ENCODE measurements around the gene PIK3CB. TPM values are rescaled to one million over a fixed set of nuclear protein-coding genes. Genes with fewer than 3 reads are reported as not detected.

The PIK3CB gene
- total RNA-seq, 1 experiment from 2014 or later: 73.9 TPM

- POLR2A ChIA-PET: no interaction called here
- no peak for DNase-seq (ENCODE audit: low read depth, low spot score)
- H3K36me3 ChIP-seq (ENCODE audit: control insufficient read depth, insufficient read depth, low read length): peaks cover 10% of the 10 kb centered on the region; the same call in 1 of the 2 replicates
- intact Hi-C loops (cut with micrococcal nuclease; ENCODE audit: unreplicated experiment) (no loop called here), in situ Hi-C loops (cut with HindIII; ENCODE audit: low pct_unique_long_range_greater_than_20kb, low sequenced_read_pairs) (no loop called here)
- H3K4me1 ChIP-seq (ENCODE audit: control insufficient read depth, insufficient read depth, low read length): no peaks in the 10 kb centered on the region
- no peak overlapping the region for H3K4me3 ChIP-seq (ENCODE audit: low read depth in 2 of 2, low read length in 2 of 2)
- H3K9me3 ChIP-seq (ENCODE audit: control insufficient read depth, insufficient read depth, low read depth, low read length): no peaks in the 10 kb centered on the region
- TF ChIP-seq SIN3A (IDR thresholded peaks at IDR 0.05; ENCODE audit: borderline replicate concordance, insufficient read depth, low read depth, low read length) (no peak), POLR2AphosphoS5 (IDR thresholded peaks at IDR 0.05; ENCODE audit: low read depth, low read length) (no peak), TCF7L2 (IDR thresholded peaks at IDR 0.05; ENCODE audit: low read depth, low read length) (no peak), CTCF (IDR thresholded peaks at IDR 0.05) (no peak)
- TF ChIP-seq, protein P1, sequence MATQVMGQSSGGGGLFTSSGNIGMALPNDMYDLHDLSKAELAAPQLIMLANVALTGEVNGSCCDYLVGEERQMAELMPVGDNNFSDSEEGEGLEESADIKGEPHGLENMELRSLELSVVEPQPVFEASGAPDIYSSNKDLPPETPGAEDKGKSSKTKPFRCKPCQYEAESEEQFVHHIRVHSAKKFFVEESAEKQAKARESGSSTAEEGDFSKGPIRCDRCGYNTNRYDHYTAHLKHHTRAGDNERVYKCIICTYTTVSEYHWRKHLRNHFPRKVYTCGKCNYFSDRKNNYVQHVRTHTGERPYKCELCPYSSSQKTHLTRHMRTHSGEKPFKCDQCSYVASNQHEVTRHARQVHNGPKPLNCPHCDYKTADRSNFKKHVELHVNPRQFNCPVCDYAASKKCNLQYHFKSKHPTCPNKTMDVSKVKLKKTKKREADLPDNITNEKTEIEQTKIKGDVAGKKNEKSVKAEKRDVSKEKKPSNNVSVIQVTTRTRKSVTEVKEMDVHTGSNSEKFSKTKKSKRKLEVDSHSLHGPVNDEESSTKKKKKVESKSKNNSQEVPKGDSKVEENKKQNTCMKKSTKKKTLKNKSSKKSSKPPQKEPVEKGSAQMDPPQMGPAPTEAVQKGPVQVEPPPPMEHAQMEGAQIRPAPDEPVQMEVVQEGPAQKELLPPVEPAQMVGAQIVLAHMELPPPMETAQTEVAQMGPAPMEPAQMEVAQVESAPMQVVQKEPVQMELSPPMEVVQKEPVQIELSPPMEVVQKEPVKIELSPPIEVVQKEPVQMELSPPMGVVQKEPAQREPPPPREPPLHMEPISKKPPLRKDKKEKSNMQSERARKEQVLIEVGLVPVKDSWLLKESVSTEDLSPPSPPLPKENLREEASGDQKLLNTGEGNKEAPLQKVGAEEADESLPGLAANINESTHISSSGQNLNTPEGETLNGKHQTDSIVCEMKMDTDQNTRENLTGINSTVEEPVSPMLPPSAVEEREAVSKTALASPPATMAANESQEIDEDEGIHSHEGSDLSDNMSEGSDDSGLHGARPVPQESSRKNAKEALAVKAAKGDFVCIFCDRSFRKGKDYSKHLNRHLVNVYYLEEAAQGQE (IDR thresholded peaks at IDR 0.05; ENCODE audit: insufficient read depth in 1 of 2, low read depth in 2 of 2, low read length in 1 of 2): no peak
- no peaks in the 10 kb centered on the region for H3K27me3 ChIP-seq (ENCODE audit: control insufficient read depth, insufficient read depth, low read length)
- H3K27ac ChIP-seq (ENCODE audit: low read length): no peak overlapping the region
- BruUV-seq (replicated peaks): no TSS peak
- no peak for ATAC-seq
- CTCF ChIA-PET: interaction anchor here (0.6 kb wide), 1 partner anchor 219 kb away, joined by 3 read pairs; no protein-coding TSS in a partner anchor
These were observed 117.4 kb downstream of the PIK3CB start for GRCh38 chr3:138717348-138717747.

DNA sequence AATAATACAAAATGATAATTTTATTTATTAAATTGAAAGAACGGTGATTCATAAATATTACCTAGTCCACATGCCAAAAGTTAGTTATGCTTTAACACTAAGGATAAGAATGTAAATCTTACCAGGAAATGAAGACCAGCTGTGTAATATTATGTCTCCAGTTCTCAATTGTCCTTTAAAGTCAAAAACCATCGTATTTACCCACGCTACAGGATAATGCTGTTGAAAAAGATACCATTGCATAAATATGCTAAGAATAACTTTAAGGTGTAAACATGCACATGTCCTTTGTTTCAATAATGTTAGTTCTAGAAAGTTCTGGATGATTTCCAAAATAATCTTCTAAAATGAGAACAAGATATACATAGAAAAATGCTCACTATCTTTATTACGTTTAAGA is 122.6 kb downstream of the PIK3CB start:
- H3K9me3 ChIP-seq (ENCODE audit: control insufficient read depth, insufficient read depth, low read depth, low read length): no peaks in the 10 kb centered on the region
- ATAC-seq (no peak), DNase-seq (ENCODE audit: low read depth, low spot score) (no peak)
- H3K27me3 ChIP-seq (ENCODE audit: control insufficient read depth, insufficient read depth, low read length): no peaks in the 10 kb centered on the region
- no peaks in the 10 kb centered on the region for H3K4me1 ChIP-seq (ENCODE audit: control insufficient read depth, insufficient read depth, low read length)
- intact Hi-C loops (cut with micrococcal nuclease; ENCODE audit: unreplicated experiment) (no loop called here), in situ Hi-C loops (cut with HindIII; ENCODE audit: low pct_unique_long_range_greater_than_20kb, low sequenced_read_pairs) (no loop called here)
- BruUV-seq (replicated peaks): no TSS peak
- ChIA-PET CTCF (interaction anchor here (1.6 kb wide), 1 partner anchor 211 kb away, joined by 3 read pairs; no protein-coding TSS in a partner anchor), POLR2A (no interaction called here)
- peaks cover 12% of the 10 kb centered on the region; the same call in 1 of the 2 replicates for H3K36me3 ChIP-seq (ENCODE audit: control insufficient read depth, insufficient read depth, low read length)
- H3K4me3 ChIP-seq (ENCODE audit: low read depth in 2 of 2, low read length in 2 of 2): no peak overlapping the region
- no peak for TF ChIP-seq TCF7L2 (IDR thresholded peaks at IDR 0.05; ENCODE audit: low read depth, low read length)
- no peak for TF ChIP-seq POLR2AphosphoS5 (IDR thresholded peaks at IDR 0.05; ENCODE audit: low read depth, low read length)
- TF ChIP-seq SIN3A (IDR thresholded peaks at IDR 0.05; ENCODE audit: borderline replicate concordance, insufficient read depth, low read depth, low read length): no peak
- no peak overlapping the region for H3K27ac ChIP-seq (ENCODE audit: low read length)

DNA sequence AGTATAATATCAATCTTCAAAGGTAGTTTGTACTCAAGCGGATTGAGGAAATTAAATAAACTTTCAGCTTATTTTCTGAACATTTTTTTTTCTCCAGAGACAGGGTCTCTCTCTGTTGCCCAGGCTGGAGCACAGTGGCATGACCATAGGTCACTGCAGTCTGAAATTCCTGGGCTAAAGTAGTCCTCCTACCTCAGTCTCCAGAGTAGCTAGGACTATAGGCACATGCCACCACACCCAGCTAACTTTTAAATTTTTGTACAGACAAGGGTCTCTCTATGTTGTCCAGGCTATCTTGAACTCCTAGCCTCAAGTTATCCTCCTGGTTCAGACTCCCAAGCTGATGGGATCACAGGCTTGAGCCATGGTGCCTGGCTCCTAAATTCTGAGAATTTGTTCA is 129.1 kb downstream of the PIK3CB start:
- H3K27ac ChIP-seq (ENCODE audit: low read length): no peak overlapping the region
- intact Hi-C loops (cut with micrococcal nuclease; ENCODE audit: unreplicated experiment) (no loop called here), in situ Hi-C loops (cut with HindIII; ENCODE audit: low pct_unique_long_range_greater_than_20kb, low sequenced_read_pairs) (no loop called here)
- H3K4me1 ChIP-seq (ENCODE audit: control insufficient read depth, insufficient read depth, low read length): no peaks in the 10 kb centered on the region
- no peak; the same call in 1 of the 2 replicates for ATAC-seq
- CTCF ChIA-PET: interaction anchor here (0.6 kb wide), 1 partner anchor 210 kb away, joined by 3 read pairs; no protein-coding TSS in a partner anchor
- H3K36me3 ChIP-seq (ENCODE audit: control insufficient read depth, insufficient read depth, low read length): peaks cover 5% of the 10 kb centered on the region; the same call in 1 of the 2 replicates
- BruUV-seq (replicated peaks): no TSS peak
- TF ChIP-seq SIN3A (IDR thresholded peaks at IDR 0.05; ENCODE audit: borderline replicate concordance, insufficient read depth, low read depth, low read length) (no peak), CTCF (IDR thresholded peaks at IDR 0.05) (no peak), POLR2AphosphoS5 (IDR thresholded peaks at IDR 0.05; ENCODE audit: low read depth, low read length) (no peak)
- TF ChIP-seq, protein P1 (IDR thresholded peaks at IDR 0.05; ENCODE audit: insufficient read depth in 1 of 2, low read depth in 2 of 2, low read length in 1 of 2): no peak
- H3K27me3 ChIP-seq (ENCODE audit: control insufficient read depth, insufficient read depth, low read length): no peaks in the 10 kb centered on the region
- no peaks in the 10 kb centered on the region for H3K9me3 ChIP-seq (ENCODE audit: control insufficient read depth, insufficient read depth, low read depth, low read length)
- no peak overlapping the region for H3K4me3 ChIP-seq (ENCODE audit: low read depth in 2 of 2, low read length in 2 of 2)
- POLR2A ChIA-PET: no interaction called here
- DNase-seq (ENCODE audit: low read depth, low spot score): no peak
